ENCODE results near the gene POLG.
"Not testable (repeated sequence)": the region's sequence is repeated elsewhere in the genome, so short reads cannot be mapped to it uniquely, and the experiment has no call there.

POLG gene

DNA sequence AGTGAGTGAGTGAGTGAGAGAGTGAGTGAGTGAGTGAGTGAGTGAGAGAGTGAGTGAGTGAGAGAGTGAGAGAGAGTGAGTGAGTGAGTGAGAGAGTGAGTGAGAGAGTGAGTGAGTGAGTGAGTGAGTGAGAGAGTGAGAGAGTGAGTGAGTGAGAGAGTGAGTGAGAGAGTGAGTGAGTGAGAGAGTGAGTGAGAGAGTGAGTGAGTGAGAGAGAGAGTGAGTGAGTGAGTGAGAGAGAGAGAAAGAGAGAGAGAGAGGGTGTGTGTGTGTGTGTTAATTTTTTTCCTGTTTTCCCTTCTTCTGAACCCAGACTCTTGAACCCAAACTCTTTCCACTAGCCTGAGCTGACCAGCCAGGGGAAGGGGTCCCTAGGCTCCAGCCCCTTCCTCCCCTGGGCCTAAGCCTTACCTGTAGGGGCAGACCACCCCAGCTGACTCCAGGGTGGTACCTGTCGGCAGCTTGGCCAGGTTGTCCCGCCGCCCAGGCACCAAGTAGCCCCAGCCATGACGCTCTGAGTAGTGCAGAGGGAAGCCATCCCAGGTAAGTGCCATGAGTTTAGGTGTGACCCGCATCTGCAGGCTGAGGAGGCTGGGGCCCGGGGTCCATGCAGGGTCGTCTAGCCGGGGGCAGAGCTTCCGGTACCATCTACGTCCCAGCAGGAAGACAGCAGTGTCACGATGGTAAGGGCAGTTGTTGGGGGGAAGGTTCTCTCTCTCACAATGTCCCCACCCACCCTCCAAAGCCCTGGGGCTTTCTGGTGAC, 9.4 kb downstream of the POLG start:
- no peak for DNase-seq

DNA sequence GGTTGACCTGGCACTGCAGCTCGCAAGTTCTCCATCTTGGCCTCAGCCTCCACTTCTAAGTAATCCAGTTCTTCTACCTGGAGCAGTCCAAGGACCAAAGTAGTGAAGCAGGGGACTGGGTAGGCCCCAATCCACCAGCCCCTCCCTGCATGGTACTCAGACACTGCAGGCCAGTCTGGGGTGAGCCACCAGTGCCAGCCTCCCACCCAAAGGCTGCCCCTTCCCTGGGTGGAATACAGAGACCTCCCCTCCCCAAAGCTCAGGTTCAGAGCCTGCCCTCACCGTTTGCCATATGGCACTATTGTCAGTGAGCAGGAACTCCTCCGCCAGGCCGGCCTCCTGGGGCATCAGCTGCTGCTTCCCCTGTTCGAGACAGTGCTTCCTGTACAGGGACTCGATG, 10.8 kb downstream of the POLG start:
- no peak for DNase-seq

DNA sequence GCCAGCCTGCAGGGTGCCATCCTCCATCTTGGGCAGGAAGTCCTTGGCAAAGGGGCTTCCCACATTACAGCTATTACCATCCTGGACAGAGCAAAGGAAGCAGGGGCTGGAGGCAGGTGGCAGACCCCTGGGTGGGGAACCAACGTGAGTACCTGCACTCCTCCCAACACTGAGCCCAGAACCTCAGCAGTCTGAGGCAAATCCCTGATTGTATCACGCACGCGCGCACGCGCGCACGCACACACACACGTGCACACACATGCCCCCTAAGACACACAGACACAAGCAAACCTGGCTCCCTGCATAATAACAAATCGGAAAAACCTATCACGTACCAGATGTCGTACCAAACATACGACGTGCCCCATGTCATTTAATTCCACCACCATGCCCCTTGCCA, 11.8 kb downstream of the POLG start:
- no peak for DNase-seq

DNA sequence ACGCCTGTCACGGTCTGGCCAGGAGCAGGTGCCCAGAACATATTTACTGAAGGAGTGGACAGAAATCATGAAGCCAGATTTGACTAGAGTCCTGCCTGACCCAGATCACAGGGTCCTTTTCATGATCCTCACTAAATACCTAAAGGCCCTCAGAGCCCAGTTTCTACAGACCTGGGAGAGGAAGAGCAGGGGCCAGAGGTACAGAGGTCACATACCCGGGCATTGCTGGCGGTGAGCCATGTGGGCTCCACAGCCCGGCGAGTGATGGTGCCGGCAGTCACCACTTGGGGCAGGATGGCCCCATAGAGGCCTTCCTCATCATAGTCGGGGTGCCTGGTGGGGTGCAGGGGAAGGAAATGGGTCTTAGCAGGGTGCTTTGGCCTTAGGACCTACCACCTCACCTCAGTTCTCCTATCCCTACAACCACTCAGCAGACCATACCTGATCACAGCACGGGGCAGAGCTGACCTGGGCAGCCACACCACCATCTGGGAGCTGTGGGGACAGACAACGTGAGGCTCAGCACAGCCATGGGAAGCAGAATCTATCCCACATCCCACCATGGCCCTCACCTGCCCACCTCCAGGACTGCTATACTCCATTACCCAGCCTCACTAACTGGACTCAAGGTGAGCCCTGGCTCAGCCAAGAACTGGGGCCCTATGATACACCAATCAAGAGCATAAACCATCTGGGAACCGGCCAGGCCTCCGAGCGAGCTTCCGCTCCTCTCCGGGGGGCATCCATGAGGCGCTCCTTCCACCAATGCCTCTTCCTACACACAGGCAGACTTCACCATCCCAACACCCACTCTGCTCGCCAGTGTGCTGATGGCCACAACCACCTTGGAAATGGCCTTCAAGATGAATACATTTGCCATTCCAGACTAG, 12.9 kb downstream of the POLG start:
- DNase-seq: no peak

DNA sequence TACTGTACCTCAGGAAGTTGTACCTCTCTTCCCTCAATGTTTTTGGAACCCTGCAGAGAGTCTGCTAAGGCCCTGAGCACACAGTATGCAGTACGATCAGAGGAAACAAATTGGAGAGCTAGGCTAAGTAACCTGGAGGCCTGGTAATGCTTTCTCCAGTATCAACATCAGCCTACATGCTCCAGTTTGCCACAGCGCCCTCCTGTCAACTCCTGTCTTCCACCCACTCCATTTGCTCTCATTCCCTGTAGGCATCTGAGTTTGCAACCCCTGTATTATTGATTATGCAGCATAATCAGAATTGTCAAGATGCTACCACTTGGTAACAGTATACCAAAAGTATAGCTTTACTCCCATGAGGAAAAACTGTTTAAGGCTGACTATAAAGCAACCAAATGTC, 14.4 kb downstream of the POLG start:
- no peak for DNase-seq

DNA sequence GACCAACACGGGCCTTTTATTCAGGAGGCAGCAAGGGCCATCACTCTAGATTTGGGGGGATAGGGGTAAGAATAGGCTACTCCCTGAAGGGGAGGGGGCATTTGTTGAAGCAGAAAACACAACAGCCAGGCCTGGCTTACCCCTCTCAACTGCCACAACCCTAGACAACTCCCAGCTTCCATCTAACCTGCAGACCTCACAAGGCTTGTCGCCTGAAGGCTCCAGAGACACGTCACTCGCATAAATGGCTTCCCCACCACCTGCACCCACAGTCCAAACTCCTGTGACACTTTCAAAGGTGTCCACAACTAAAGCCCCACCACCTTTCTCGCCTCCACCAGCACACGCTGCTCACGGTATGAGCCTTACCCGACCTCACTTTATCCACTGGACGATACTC, 14.9 kb downstream of the POLG start:
- DNase-seq: no peak

DNA sequence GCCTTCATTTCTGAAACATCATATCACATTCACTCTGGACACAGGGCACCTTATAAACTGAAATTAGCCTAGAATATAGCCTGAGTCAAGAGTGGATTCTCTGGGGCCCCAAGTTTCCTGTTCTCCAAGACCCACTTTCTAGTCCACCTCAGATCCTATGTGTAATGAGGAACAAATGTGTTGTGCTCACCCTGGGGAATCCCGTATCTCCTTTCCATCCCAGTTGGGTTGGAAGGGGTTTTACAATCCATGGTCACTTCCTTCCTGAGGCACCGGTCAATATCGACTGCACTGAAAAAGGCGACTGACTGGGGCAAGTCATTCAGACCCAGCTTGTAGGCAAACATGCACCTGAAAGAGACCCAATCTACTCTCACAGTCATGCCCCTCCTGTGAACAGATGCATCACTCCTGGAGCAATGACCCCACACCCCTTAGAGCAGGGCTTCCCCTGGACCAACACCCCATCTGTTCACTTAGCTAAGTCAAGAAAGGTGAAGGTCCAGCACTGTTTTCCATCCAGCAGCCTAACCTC, 17.4 kb downstream of the POLG start:
- DNase-seq: no peak

DNA sequence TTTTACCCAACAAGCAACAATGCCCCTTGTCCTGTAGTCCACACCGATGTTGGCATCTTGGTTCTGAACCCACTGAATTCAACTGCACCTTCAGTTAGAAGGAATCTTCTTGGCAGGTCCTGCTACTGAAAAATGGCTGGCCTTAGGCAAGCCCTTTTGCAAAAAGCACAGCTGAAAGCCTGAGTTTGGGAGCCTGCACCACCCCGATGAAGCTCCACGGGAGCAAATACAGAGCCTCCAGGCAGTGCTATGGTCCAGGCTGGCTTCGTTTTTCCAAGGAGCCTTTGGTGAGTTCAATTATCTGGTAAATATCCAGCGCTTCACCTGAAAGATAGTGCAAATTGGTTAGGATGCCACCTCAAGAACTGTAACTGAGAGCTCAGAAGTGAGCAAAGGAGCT, 18.1 kb downstream of the POLG start:
- DNase-seq: no peak

DNA sequence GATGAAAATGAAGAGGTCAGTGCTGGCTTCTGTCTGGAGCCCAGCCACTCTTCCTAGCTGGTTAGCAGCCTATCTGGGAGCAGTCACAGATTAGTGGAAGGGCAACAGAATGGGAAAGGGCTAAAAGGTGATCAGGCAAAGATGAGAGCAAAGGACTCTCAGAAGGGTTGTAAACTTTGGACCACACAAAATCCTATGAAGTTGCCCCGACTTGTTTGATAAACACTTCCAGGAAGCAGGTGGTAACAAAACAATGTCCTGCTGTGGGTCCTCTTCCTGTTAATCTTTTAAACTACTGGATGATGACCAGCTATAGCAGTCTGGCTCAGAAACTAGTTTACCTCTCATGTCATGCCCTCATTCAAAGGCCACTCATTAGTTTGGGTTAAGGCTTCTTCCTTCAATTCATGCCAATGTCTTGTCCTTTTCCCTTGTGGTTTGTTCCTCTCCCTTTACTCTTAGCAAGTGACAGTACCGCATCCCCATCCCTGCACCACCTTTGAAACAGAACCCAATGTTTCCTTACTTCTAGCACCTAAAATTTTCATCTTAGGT, 19.2 kb downstream of the POLG start:
- DNase-seq: no peak

DNA sequence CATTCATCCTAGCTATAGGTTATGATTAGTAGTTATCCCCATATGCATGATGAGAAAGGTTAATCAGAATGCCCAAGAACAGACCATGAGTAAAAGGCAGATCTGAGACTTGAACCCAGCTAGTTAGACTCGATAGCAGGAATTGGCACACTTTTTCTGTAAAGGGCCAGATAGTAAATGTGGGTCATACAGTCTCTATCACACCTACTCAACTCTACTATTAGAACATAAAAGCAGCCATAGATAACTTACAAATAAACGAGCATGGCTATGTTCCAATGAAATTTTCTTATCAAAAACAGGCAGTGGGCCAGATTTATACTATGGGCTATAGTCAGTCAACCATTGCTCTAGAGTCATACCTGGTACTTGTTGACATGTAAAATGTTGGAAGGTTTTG, 24.6 kb downstream of the POLG start:
- DNase-seq: no peak

DNA sequence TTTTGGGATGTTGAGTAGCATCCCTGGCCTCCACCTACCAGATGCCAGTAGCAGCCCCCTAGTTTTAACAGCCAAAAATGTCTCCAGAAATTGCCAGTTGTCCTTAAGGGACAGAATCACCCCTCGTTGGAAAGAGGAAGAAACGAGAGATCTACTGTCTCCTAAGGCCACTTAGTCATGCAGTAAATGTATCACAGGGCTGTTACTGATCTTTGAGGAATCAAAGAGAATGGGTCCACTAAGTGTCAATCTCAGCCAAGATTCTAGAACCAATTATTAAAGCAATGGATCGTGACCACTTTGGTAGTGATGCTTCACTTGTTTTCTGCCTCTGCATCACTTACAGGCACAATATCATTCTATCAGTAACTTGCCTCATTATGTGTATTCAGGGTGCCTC, 26.4 kb downstream of the POLG start:
- no peak for DNase-seq

DNA sequence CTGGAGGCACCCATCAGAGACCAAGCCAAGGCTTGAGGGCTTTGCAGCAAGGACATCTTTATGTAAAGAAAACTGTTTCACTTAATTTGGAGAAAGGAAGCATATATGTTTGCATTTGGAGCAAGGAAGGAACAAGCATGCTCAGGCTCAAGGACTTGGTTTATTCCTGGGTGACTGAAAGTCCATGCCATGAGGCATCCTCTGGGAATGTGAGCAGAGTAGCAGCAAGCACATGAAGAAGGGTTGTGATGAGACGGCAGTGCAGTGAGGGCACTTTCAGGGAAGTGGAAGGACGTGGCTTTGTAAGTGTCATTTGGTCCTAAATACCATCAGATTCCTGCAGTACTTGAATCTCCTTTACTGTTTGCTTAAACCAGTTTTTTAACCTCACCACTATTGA, 26.8 kb downstream of the POLG start:
- no peak for DNase-seq

DNA sequence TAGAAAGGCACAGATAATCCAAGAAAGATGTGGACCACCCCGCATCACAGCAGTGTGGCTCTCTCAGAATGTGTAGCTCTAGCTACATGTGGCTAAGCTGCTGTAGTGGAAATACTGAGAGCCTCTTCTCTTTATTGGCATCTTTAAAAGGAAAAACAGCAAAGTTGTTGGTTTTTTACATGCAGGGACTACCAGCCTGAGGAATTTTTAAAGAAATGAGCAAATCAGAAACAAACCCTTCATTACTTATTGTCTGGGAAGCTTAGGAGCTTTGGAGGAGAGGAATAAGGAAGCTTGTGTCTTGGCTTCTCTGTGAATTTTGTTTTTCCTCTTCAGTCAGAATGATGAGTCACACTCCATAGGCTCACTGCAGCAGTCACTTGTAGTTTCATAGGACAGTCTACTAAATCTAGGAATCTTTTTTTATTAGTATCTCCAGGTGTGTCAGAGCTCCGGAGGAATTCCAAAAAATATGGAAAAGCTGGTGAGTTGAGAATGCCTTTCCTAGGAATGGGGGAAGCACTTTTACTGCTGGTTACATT, 27.5 kb downstream of the POLG start:
- DNase-seq: no peak

DNA sequence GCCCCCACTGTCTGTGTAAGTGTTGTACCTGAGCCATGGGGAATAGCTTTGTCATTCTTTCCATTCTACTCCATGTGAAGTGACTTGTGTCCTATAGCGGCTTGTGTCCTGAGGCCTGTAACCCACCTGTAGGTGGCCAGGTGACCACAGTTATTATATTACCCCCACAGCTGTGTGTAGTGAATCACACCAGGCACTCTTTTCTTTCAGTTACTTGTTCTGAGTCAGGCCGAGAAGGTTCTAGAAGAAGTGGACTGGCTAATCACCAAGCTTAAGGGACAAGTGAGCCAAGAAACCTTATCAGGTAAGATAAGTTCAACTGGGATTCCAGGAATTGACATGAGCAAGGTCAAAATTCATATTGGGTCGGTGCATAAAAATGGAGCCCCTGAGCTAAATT, 29.2 kb downstream of the POLG start:
- no peak for DNase-seq

DNA sequence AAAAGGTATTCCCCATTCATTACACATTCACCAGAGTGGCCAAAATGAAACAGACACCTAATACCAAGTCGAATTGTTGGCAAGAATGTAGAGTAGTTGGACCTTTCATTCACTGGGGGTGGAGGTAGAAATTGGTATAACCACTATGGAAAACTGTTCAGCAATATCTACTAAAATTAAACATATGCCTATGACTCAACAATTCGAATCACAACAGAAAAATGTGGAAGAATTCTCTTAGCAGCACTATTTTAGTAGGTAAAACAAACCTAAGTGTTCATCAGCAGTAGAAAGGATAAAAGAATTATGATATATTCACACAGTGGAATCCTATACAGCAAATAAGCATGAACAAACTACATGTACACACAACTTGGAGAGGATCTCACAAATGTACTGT, 30.6 kb downstream of the POLG start:
- DNase-seq: no peak

DNA sequence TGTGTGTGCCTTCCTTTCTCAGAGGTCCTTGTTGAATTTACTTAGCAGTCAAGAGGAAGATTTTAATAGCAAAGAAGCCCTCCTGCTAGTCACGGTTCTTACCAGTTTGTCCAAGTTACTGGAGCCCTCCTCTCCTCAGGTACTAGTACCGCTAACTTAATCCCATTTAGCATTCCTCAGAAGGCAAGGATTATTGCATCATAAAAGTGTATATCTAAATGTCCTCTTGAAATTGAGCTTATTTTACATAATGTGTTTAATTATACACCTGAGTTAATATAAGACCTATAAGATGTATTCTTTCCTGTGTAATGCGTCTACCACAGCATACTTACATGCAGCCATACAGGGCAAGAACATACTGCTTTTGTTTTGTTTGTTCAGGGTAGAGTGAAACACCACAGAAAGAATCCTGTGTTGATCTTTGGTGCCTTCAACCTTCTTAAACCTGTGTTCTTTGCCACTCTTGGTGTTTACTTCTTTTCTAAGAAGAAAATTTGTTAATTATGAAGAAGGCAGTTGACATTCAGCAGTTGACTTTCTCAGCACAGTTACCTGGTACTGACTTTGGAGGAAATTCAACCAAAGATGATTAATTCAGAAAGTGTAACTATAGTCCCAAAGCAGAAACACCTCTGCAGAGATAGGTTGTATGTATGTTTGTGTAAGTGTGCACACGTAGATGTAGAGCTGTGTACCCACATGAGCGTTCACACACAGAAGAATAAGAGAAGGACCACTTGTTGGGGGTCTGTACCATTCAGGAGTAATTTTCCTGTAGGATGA, 33.1 kb downstream of the POLG start:
- no peak for DNase-seq

DNA sequence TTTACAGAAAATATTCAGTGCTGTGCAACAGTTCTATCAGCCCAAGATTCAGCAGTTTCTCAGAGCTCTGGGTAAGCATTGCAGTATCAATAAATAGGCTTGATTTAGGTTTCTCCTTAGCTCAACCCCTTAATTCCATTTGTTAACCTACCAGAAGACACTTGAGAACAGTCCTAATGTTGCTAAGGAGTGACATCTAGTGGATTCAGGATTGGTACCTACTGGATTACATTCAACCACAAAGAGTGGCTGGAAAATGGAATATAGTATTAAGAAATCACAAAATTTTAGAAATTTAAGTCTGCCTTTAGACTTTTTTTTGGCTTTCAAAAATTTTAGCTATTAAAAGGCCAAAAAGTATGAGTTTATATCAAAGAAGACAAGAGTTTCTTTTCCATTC, 34.7 kb downstream of the POLG start:
- no peak for DNase-seq

DNA sequence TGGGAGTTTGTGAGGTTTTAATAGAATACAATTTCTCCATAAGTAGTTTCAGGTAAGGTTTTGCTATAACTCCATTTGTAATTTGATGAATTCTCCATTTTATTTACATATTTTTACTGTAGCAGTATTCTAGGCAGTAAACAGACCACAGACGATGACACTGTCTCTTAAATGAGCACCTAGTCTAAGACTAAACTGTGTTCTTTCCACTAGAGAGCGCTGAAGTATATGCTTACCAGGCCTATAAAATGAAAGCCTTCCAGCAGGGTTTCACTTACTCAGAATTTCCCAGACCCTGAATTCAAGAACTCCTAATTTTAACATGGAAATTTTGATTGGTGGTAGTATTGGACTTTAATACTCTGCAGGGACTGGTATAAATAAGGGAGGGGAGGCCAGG, 41.6 kb downstream of the POLG start:
- DNase-seq: no peak

DNA sequence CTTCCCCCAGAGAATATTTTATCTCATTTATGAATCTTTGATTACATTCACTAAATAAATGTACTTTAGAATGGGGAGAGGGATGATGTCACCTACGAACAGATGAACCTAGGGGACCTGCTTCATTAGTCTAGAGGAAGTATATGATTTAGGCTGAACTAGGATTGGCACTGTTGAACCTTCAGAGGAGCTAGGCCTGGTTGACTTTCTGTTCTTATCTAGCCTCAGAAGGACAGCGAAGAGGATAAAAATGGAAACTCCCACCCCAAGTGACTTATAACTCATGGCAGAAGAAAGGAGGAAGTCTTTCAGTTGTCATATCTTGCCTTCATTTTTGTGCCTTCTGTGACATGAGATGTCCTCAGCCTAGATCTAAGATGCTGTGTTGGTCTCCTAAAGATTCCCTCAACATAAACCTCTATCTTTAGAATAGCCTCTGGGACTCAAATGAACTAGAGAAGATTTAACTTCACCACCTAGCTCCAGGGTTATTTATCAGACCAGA, 42.6 kb downstream of the POLG start:
- DNase-seq: no peak

DNA sequence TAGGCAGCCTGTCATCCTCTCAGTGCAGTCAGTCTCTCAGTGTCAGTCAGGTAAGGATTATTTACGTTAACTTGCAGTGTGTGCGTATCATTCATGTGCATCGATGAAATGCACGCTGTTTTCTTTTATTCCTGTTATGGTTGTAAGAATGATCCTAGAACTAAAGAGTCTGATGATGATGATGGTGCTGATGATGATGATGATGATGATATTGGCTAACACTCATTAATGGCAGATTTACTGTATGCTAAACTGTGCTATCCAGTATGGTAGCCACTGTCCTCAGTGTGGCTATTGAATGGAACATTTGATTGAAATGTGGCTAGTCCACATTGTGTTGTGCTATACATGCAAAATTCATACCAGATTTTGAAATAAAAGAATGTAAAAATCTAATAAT, 51.4 kb downstream of the POLG start:
- no peak for DNase-seq

DNA sequence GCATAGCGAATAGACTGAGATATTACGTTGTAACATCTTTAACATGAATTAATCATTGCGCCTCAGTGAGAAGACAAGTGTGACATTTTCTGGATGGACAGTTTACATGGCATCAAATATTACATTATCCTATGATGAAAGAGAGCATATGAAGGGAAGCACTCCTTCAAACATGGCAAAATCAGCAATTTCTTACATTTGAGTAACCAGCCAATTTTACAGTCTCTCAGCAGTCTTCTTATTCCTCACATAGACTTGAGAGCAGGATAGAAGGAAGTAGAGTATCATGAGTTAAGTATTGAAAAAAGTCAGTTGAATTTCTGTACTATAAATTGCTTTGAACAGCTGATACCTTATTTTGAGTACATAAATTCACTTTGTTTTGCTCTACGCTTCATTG, 52.0 kb downstream of the POLG start:
- DNase-seq: no peak

DNA sequence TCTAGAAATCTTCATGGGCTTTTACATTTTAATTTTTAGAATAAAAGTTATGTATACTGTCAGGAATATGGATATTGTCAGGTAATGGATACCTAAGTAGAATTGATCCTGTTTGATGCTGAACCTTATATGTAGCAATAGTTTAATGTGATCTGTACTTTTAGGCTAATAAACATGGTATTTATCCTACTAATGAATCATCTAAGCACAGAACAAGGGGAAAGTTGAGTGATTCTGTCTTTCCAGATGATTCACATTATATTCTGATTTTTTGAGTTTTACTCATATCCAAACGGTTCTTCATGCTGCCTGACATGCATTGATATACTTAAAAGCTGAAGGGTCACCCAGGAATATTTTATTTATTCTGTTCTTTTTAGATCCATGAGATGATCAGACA, 56.3 kb downstream of the POLG start:
- DNase-seq: no peak

DNA sequence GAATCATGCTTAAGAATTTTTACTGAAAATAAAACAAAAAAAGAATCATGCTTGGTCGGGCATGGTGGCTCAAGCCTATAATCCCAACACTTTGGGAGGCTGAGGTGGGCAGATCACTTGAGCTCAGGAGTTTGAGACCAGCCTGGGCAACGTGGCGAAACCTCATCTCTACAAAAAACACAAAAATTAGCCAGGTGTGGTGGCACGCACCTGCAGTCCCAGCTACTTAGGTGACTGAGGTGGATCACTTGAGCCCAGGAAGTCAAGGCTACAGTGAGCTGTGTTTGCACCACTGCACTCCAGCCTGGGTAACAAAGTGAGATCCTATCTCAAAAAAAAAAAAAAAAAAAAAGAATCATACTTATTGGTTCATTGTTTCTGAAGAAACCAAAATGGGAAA, 57.3 kb downstream of the POLG start:
- not testable (repeated sequence) for DNase-seq
